CD14-positive monocyte (primary cell): ENCODE results near the gene CHPF. TPM values are rescaled to one million over a fixed set of nuclear protein-coding genes. Genes with fewer than 3 reads are reported as not detected.

Experiments
- DNase-seq, 3 donors: peaks; one replicate each; pipeline ENCODE4 v3.0.0-alpha.2; 2011 to 2022
- H2AFZ ChIP-seq: 2 replicates; pipeline ENCODE4 v1.6.0; 2012; ENCODE audit warnings: mild to moderate bottlenecking, low read depth, low read length, inconsistent platforms; ENCODE audit not compliant: insufficient read depth, poor library complexity, severe bottlenecking
- H3K27ac ChIP-seq, 2 donors: 1 replicate in 1 of 2; 2 replicates in 1 of 2; pipeline ENCODE4 v1.5.1; 2012 to 2013; ENCODE audit warnings: low read length in 2 of 2, control low read depth in 1 of 2, inconsistent platforms in 1 of 2, low read depth in 1 of 2, mild to moderate bottlenecking in 1 of 2
- H3K27me3 ChIP-seq, 2 donors: one replicate each; pipeline versions ENCODE4 v1.6.0 to v1.6.1; 2011 to 2013; ENCODE audit warnings: low read length in 2 of 2; ENCODE audit not compliant: control insufficient read depth in 2 of 2, insufficient read depth in 2 of 2
- H3K36me3 ChIP-seq, 2 donors: replicated peaks in 1 of 2; 1 replicate in 1 of 2; 2 replicates in 1 of 2; pipeline versions ENCODE4 v1.5.1 to v1.6.1; 2012 to 2013; ENCODE audit warnings: low read length in 2 of 2, control low read depth in 1 of 2, inconsistent platforms in 1 of 2, mild to moderate bottlenecking in 1 of 2; ENCODE audit not compliant: insufficient read depth in 2 of 2, control insufficient read depth in 1 of 2
- H3K4me1 ChIP-seq, 2 donors: 1 replicate in 1 of 2; 2 replicates in 1 of 2; pipeline versions ENCODE4 v1.5.1 to v1.6.1; 2012 to 2013; ENCODE audit warnings: low read length in 2 of 2, control low read depth in 1 of 2, inconsistent platforms in 1 of 2, mild to moderate bottlenecking in 1 of 2, moderate library complexity in 1 of 2; ENCODE audit not compliant: insufficient read depth in 2 of 2, control insufficient read depth in 1 of 2
- H3K4me2 ChIP-seq: replicated peaks from 2 replicates; pipeline ENCODE3; 2012; ENCODE audit warnings: low read length, moderate library complexity, mild to moderate bottlenecking; ENCODE audit not compliant: poor library complexity, severe bottlenecking; ENCODE audit errors: extremely low read depth
- H3K4me3 ChIP-seq, 3 experiments: fragments of 200-600 bp in 1 of 3; sonication (generic) in 1 of 3; replicated peaks in 1 of 3; 1 replicate in 2 of 3; 2 replicates in 1 of 3; pipeline ENCODE4 v1.5.1; 2011 to 2013; ENCODE audit warnings: low read length in 3 of 3, mild to moderate bottlenecking in 3 of 3, control low read depth in 2 of 3, low read depth in 2 of 3, inconsistent platforms in 1 of 3, moderate library complexity in 1 of 3
- H3K79me2 ChIP-seq: 2 replicates; pipeline ENCODE4 v1.6.0; 2012; ENCODE audit warnings: mild to moderate bottlenecking, control low read depth, inconsistent platforms, low read length, moderate library complexity; ENCODE audit not compliant: insufficient read depth
- H3K9ac ChIP-seq: 2 replicates; pipeline ENCODE4 v1.6.0; 2017; ENCODE audit warnings: low read length, mild to moderate bottlenecking; ENCODE audit not compliant: insufficient read depth, poor library complexity, severe bottlenecking
- H3K9me3 ChIP-seq, 2 donors: replicated peaks in 1 of 2; 1 replicate in 1 of 2; 2 replicates in 1 of 2; pipeline versions ENCODE4 v1.5.1 to v1.6.1; 2012 to 2013; ENCODE audit warnings: low read length in 2 of 2, control low read depth in 1 of 2; ENCODE audit not compliant: control insufficient read depth in 1 of 2, insufficient read depth in 1 of 2
- H4K20me1 ChIP-seq: 2 replicates; pipeline ENCODE4 v1.6.0; 2012; ENCODE audit warnings: mild to moderate bottlenecking, low read length, control low read depth, moderate library complexity; ENCODE audit not compliant: insufficient read depth
- H3K27ac Mint-ChIP-seq, 7 donors: one replicate each; pipeline ENCODE4 v1.8.0; 2020; ENCODE audit warnings: mild to moderate bottlenecking in 7 of 7, mixed read lengths in 7 of 7, moderate library complexity in 6 of 7, inconsistent platforms in 2 of 7
- H3K27me3 Mint-ChIP-seq, 3 donors: one replicate each; pipeline ENCODE4 v1.8.0; 2021 to 2022; ENCODE audit warnings: low read depth in 3 of 3, mild to moderate bottlenecking in 3 of 3, mixed read lengths in 3 of 3, moderate library complexity in 3 of 3, inconsistent platforms in 1 of 3
- H3K36me3 Mint-ChIP-seq, 2 donors: one replicate each; pipeline ENCODE4 v1.8.0; 2020; ENCODE audit warnings: mixed read lengths in 2 of 2, inconsistent platforms in 1 of 2, mild to moderate bottlenecking in 1 of 2
- H3K4me1 Mint-ChIP-seq: one replicate; pipeline ENCODE4 v1.8.0; 2020; ENCODE audit warnings: mild to moderate bottlenecking, mixed read lengths
- H3K4me3 Mint-ChIP-seq, 2 donors: one replicate each; pipeline ENCODE4 v1.8.0; 2020; ENCODE audit warnings: mild to moderate bottlenecking in 2 of 2, mixed read lengths in 2 of 2, moderate library complexity in 1 of 2
- H3K9me3 Mint-ChIP-seq, 7 donors: one replicate each; pipeline ENCODE4 v1.8.0; 2020 to 2022; ENCODE audit warnings: mixed read lengths in 7 of 7, mild to moderate bottlenecking in 6 of 7, moderate library complexity in 6 of 7, inconsistent platforms in 2 of 7
- CTCF ChIP-seq: fragments of 200-600 bp; IDR thresholded peaks from one replicate; pipeline ENCODE4 v1.8.0; 2022; ENCODE audit warnings: antibody characterized with exemption, mild to moderate bottlenecking
- WGBS: methylation state at CpG from one replicate; pipeline ENCODE4 v1.1.5; 2013; ENCODE audit warnings: missing lambda C conversion rate; ENCODE audit not compliant: insufficient coverage; 5-methylcytosine and 5-hydroxymethylcytosine counted together
- intact Hi-C, 2 donors: fragments of 100-400 bp; cut with micrococcal nuclease; formaldehyde crosslinking; loops; one replicate each; pipeline versions ENCODE4 v1.15.0 to v1.15.1; 2023
- polyA plus RNA-seq, 3 donors: library from polyadenylated mRNA; depleted of rRNA in 1 of 3; unstranded in 2 of 3; stranded (reverse) in 1 of 3; fragments of 300-500 nt in 2 of 3; fragments of >200 nt in 1 of 3; fragmentation: Illumina TruSeq in 2 of 3; gene quantifications; 1 replicate in 2 of 3; 2 replicates in 1 of 3; pipeline ENCODE4 v1.2.3, GENCODE V29; 2012 to 2021

The CHPF gene
- polyA plus RNA-seq, 3 donors: 0.09 to 0.32 (median 0.09) TPM

GRCh38 chr2:219511547-219512325 lies 31.9 kb downstream of the CHPF start:
- H3K4me3 Mint-ChIP-seq: peak overlapping the region in 1 of 2 donors; percentile 83
- Histone ChIP-seq H3K9me3 (peaks cover 6 to 26% of the 10 kb centered on the region in 2 donors), H3K79me2 (no peaks in the 10 kb centered on the region), H3K36me3 (peaks cover 4 to 9% of the 10 kb centered on the region in 2 donors), H3K27ac (no peak overlapping the region), H2AFZ (no peak overlapping the region), H3K4me2 (no peak overlapping the region), H3K4me1 (no peaks in the 10 kb centered on the region), H3K4me3 (no peak overlapping the region), H3K27me3 (peaks cover 33 to 78% of the 10 kb centered on the region in 2 donors), H3K9ac (no peak overlapping the region), H4K20me1 (peaks cover 6% of the 10 kb centered on the region)
- TF ChIP-seq CTCF: no peak
- H3K27me3 Mint-ChIP-seq: peaks cover 68 to 87% (median 74%) of the 10 kb centered on the region in 3 donors
- no peak overlapping the region for H3K27ac Mint-ChIP-seq
- 5% methylated on average over 9 of the region's 15 CpGs for WGBS
- DNase-seq: no peak
- H3K36me3 Mint-ChIP-seq: peaks cover 11 to 12% of the 10 kb centered on the region in 2 donors
- peaks cover 18% of the 10 kb centered on the region for H3K4me1 Mint-ChIP-seq
- intact Hi-C loops: no loop called here
- H3K9me3 Mint-ChIP-seq: peaks cover 2 to 24% (median 14%) of the 10 kb centered on the region in 7 donors

DNA sequence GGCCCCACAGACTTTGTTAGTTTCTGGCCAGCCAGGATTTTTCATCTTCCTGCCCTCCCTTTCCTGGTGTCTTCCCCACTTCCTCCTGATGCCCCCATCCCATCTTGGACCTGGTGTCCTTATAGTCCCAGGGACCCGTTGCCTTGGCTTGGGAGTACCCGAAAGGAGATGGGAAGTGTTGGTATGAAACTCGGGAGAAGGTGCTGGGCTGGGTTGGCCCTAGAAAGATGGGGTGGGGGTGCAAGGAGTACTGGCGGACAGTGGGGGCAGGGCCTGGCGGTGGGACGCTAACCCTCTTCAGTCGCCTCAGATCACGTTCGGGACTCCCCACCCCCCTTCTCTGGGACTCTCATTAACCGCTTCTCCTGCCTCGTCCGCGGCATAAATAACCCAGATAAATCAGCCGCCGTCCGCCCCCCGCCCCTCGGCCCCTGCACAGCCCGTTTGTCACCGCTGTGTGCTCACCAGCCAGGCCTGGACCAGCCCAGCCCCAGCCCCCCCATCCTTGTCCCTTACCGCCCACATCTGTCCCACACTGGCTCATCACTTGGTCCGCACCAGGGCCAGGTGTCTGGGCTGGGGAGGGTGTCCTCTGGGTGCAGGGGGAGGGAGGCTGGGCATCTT lies 33.0 kb downstream of the CHPF start:
- H3K4me1 Mint-ChIP-seq: peaks cover 18% of the 10 kb centered on the region
- H3K4me3 Mint-ChIP-seq: peak overlapping the region in 1 of 2 donors; percentile 83
- Histone ChIP-seq H3K36me3 (peaks cover 15 to 20% of the 10 kb centered on the region in 2 donors), H3K9ac (no peak overlapping the region), H3K27ac (no peak overlapping the region), H2AFZ (no peak overlapping the region), H3K4me1 (no peaks in the 10 kb centered on the region), H3K9me3 (peaks cover 6 to 26% of the 10 kb centered on the region in 2 donors), H3K79me2 (no peaks in the 10 kb centered on the region), H3K27me3 (peaks cover 33 to 71% of the 10 kb centered on the region in 2 donors), H3K4me3 (peak overlapping the region in 1 of 3 experiments; percentile 28), H4K20me1 (peaks cover 6% of the 10 kb centered on the region), H3K4me2 (peak overlapping the region; percentile 41)
- DNase-seq: no peak
- peaks cover 2 to 23% (median 14%) of the 10 kb centered on the region in 7 donors for H3K9me3 Mint-ChIP-seq
- TF ChIP-seq CTCF: no peak
- H3K27me3 Mint-ChIP-seq: peaks cover 60 to 77% (median 67%) of the 10 kb centered on the region in 3 donors
- H3K27ac Mint-ChIP-seq: no peak overlapping the region
- H3K36me3 Mint-ChIP-seq: peaks cover 22 to 23% of the 10 kb centered on the region in 2 donors
- intact Hi-C loops: no loop called here
- 13% methylated on average over 11 of the region's 22 CpGs for WGBS
